Lung (tissue), 12 donors: Measurements from ENCODE around the gene APOOL. TPM values are rescaled to one million over a fixed set of nuclear protein-coding genes. Genes with fewer than 3 reads are reported as not detected.
A peak's percentile ranks its signal among the peaks of the same experiment; 100 is the strongest.

Experiments
- ATAC-seq: fragments of 200-7000 bp; cut with Tn5 transposase; one replicate; pipeline ENCODE4 v1.9.1; 2020; ENCODE audit warnings: moderate number of reproducible peaks; ENCODE audit not compliant: insufficient read depth, low FRiP score
- DNase-seq, 3 donors: peaks; one replicate each; pipeline ENCODE4 v3.0.0-alpha.2; 2013 to 2017
- H3K27ac ChIP-seq, 2 donors: one replicate each; pipeline ENCODE4 v1.5.1; 2013; ENCODE audit warnings: mild to moderate bottlenecking in 2 of 2, moderate library complexity in 2 of 2, control low read depth in 1 of 2, inconsistent platforms in 1 of 2, low read depth in 1 of 2, low read length in 1 of 2
- H3K27me3 ChIP-seq, 3 donors: one replicate each; pipeline ENCODE4 v1.5.1; 2013; ENCODE audit warnings: low read length in 2 of 3; ENCODE audit not compliant: control insufficient read depth in 3 of 3, insufficient read depth in 3 of 3
- H3K36me3 ChIP-seq, 4 donors: one replicate each; pipeline ENCODE4 v1.5.1; 2013; ENCODE audit warnings: low read length in 4 of 4, mild to moderate bottlenecking in 1 of 4, moderate library complexity in 1 of 4; ENCODE audit not compliant: control insufficient read depth in 4 of 4, insufficient read depth in 4 of 4
- H3K4me1 ChIP-seq, 5 donors: one replicate each; pipeline ENCODE4 v1.5.1; 2013; ENCODE audit warnings: low read length in 5 of 5, mild to moderate bottlenecking in 2 of 5, moderate library complexity in 1 of 5; ENCODE audit not compliant: control insufficient read depth in 5 of 5, insufficient read depth in 5 of 5
- H3K4me3 ChIP-seq: one replicate; pipeline ENCODE4 v1.5.1; 2013; ENCODE audit warnings: mild to moderate bottlenecking, control low read depth, moderate library complexity
- H3K9ac ChIP-seq, 2 donors: one replicate each; pipeline ENCODE4 v1.5.1; 2013; ENCODE audit warnings: low read length in 2 of 2, control low read depth in 1 of 2; ENCODE audit not compliant: insufficient read depth in 1 of 2
- H3K9me3 ChIP-seq, 4 donors: one replicate each; pipeline ENCODE4 v1.5.1; 2013; ENCODE audit warnings: low read length in 3 of 4, mild to moderate bottlenecking in 1 of 4, moderate library complexity in 1 of 4; ENCODE audit not compliant: control insufficient read depth in 4 of 4, insufficient read depth in 3 of 4
- CTCF ChIP-seq: IDR thresholded peaks from 2 replicates; pipeline ENCODE4 v1.5.1; 2012; ENCODE audit warnings: mild to moderate bottlenecking; ENCODE audit errors: control extremely low read depth, extremely low read depth
- WGBS, 2 donors: extraction: QIAGEN DNeasy Blood & Tissue Kit; methylation state at CpG; one replicate each; pipeline ENCODE4 v1.1.7; 2013; 5-methylcytosine and 5-hydroxymethylcytosine counted together
- polyA plus RNA-seq, 2 donors: library from polyadenylated mRNA; stranded (reverse); fragments of 200-250 nt; gene quantifications; one replicate each; pipeline ENCODE4 v1.2.1, GENCODE V29; 2013
- total RNA-seq, 2 donors: library from RNA; depleted of rRNA in 1 of 2; stranded (reverse); fragments of >200 nt in 1 of 2; gene quantifications; one replicate each; pipeline ENCODE4 v1.2.1, GENCODE V29; 2014 to 2021
- donor health status: control.
- donor health status: control.
- donor health status: Bipolar disorder and iron deficiency.
- donor health status: healthy.
- donor health status: DM: yes; HTN: yes; CAD: no.

The APOOL gene
- total and polyA plus RNA-seq, 4 donors: 4.5 to 21.6 (median 11.4) TPM

GRCh38 chrX:85020216-85020615, 16.5 kb downstream of the APOOL start:
- no peak overlapping the region for H3K9ac ChIP-seq
- no peaks in the 10 kb centered on the region for H3K27me3 ChIP-seq
- H3K4me1 ChIP-seq: peaks cover 0 to 4% (median 0%) of the 10 kb centered on the region in 5 donors
- DNase-seq: no peak
- ATAC-seq: no peak
- H3K36me3 ChIP-seq: peaks cover 0 to 2% (median 0%) of the 10 kb centered on the region in 4 donors
- no peak overlapping the region for H3K27ac ChIP-seq
- peaks cover 0 to 13% (median 2%) of the 10 kb centered on the region in 4 donors for H3K9me3 ChIP-seq
- H3K4me3 ChIP-seq: no peak overlapping the region
- WGBS, 2 donors: 89 to 100% methylated on average over 4 of the region's 4 CpGs
- TF ChIP-seq CTCF: no peak

- WGBS, 2 donors: 56 to 85% methylated on average over 2 of the region's 2 CpGs
- DNase-seq (no peak), ATAC-seq (peak; percentile 37)
- no peak overlapping the region for H3K27ac ChIP-seq
- no peaks in the 10 kb centered on the region for H3K36me3 ChIP-seq
- H3K9ac ChIP-seq: no peak overlapping the region
- peaks cover 0 to 2% (median under 1%) of the 10 kb centered on the region in 4 donors for H3K9me3 ChIP-seq
- no peak overlapping the region for H3K4me3 ChIP-seq
- TF ChIP-seq CTCF: no peak
- H3K27me3 ChIP-seq: no peaks in the 10 kb centered on the region
- H3K4me1 ChIP-seq: peaks cover 0 to 3% (median 0%) of the 10 kb centered on the region in 5 donors
Measured at GRCh38 chrX:85024044-85024443, 20.4 kb downstream of the APOOL start.

- Histone ChIP-seq H3K9ac (no peak overlapping the region), H3K27ac (no peak overlapping the region)
Measured at GRCh38 chrX:85024562-85024961, 20.9 kb downstream of the APOOL start.

More at GRCh38 chrX:85024562-85024961, 20.9 kb downstream of the APOOL start:
- H3K36me3 ChIP-seq: no peaks in the 10 kb centered on the region
- WGBS, 2 donors: 82 to 92% methylated on average over 3 of the region's 3 CpGs
- ATAC-seq (no peak), DNase-seq (no peak)
- H3K27me3 ChIP-seq: no peaks in the 10 kb centered on the region
- TF ChIP-seq CTCF: no peak
- peaks cover 0 to 2% (median under 1%) of the 10 kb centered on the region in 4 donors for H3K9me3 ChIP-seq
- H3K4me3 ChIP-seq: no peak overlapping the region
- H3K4me1 ChIP-seq: peaks cover 0 to 3% (median 0%) of the 10 kb centered on the region in 5 donors
